ENCODE measurements around the gene ARSB.
"Not testable (repeated sequence)": the region's sequence is repeated elsewhere in the genome, so short reads cannot be mapped to it uniquely, and the experiment has no call there.

Gene ARSB

GRCh38 chr5:78995521-78996007, 10.5 kb upstream of the ARSB start:
- no peak for DNase-seq

DNA sequence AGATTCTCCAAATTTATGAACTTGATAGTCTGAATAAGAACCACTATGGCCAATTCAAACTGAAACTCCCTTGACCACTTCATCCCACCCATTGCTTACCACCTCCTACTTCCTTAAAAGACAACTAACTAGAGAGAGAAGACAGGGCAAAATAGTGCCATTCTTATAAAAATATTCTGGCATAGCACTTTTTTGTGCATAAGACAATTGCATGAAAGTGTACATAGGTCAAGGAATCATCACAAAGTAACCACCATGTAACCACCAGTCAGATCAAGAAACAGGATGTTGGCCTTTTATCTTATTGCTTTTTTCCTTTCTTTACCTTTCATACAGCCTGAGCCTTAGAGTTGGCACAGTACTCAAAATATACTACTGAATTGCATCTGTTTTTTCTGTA, 8.1 kb upstream of the ARSB start:
- DNase-seq: no peak

DNA sequence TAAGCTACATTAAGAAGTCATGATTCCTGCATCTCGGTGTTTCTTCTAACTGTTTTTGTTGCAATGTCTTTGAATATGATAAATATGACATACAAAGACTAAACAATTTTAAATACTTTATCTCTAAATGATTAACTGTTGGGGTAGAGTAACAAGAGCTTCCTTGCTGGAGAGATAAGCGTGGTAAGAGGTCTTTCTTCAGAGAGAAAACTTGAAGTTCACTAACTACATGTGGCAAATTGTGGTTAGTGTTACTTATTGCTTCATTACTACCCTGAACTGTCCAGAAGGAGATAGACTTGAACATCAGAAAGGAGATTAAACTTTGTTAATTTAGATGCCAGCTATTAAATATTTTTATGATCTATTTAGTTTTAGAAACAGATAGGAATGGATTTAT, 7.0 kb upstream of the ARSB start:
- DNase-seq: no peak

- DNase-seq: no peak
Observed at GRCh38 chr5:78989080-78989479, 4.0 kb upstream of the ARSB start.

- peak in 16 of 58 donors; percentile 11 to 63 (median 29) for DNase-seq
Observed at GRCh38 chr5:78985725-78986223, 664 bp upstream of the ARSB start.

- DNase-seq: peak; percentile 24 to 90 (median 80)
Observed at GRCh38 chr5:78984439-78985115, 533 bp downstream of the ARSB start.

DNA sequence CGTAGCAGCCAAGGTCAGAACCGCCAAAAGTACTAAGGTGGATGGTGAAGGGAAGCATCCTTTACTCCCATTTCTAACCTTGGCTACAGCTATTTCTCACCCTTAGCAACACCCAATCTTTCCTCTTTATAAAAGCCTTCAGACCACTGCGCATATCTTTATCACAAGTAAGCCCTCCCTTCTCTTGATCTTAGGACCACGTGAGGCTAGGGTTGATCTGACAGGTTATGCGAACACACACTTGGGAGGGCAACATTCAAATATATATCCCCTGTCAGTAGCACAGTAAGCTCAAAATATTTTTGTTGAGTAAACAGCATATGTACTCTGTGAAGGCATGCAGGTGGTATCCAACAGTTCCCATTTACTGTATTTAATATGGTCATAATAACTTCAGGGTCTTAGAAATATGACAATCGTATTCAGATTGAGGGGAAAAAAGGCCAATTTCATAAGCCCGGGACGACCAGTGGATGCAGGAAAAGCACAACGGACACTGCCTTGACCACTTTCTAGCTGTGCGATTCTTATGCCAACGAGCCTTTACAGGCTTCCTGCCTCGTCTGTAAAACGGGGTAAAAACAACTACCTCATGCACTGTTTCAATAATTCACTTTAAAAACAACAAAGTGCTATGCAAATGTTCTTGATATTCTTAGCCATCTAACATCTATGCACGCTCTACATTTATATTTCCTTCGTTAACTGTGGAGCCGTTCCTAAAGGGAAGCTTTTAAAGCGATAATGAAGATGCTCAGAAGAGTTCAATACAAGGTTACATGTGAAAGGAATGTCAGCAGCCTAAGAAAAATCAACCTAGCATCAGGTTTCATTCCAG, 1.3 kb downstream of the ARSB start:
- DNase-seq: peak in 2 of 58 donors; percentile 12 to 26

GRCh38 chr5:78983194-78983593, 1.9 kb downstream of the ARSB start:
- DNase-seq: not testable (repeated sequence)

- no peak for DNase-seq
Observed at GRCh38 chr5:78979909-78980308, 5.2 kb downstream of the ARSB start.

GRCh38 chr5:78979117-78979742, 5.9 kb downstream of the ARSB start:
- DNase-seq: no peak

DNA sequence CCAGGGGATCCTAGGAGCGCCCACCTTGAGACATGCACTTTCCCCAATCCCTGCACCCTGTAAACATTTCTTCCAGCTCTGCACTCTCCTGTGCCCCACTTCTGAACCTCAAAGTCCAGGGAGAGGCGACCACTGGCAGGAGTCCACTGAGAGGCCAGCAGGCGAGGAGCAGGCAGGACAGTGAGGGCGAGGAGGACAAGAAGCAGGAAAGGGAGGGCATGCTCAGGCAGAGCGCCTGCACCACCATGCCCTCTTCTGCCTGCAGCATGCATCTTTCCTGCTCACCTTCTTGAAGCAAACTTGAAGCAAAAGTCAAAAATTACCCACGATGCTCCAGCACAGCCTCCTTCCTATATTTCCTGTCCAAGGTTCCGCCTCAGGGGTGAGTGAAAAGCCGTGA, 10.1 kb downstream of the ARSB start:
- DNase-seq: no peak

GRCh38 chr5:78974601-78975000, 10.5 kb downstream of the ARSB start:
- no peak for DNase-seq

- peak in 44 of 58 donors; percentile 8 to 76 (median 44) for DNase-seq
Observed at GRCh38 chr5:78974011-78974410, 11.1 kb downstream of the ARSB start.

DNA sequence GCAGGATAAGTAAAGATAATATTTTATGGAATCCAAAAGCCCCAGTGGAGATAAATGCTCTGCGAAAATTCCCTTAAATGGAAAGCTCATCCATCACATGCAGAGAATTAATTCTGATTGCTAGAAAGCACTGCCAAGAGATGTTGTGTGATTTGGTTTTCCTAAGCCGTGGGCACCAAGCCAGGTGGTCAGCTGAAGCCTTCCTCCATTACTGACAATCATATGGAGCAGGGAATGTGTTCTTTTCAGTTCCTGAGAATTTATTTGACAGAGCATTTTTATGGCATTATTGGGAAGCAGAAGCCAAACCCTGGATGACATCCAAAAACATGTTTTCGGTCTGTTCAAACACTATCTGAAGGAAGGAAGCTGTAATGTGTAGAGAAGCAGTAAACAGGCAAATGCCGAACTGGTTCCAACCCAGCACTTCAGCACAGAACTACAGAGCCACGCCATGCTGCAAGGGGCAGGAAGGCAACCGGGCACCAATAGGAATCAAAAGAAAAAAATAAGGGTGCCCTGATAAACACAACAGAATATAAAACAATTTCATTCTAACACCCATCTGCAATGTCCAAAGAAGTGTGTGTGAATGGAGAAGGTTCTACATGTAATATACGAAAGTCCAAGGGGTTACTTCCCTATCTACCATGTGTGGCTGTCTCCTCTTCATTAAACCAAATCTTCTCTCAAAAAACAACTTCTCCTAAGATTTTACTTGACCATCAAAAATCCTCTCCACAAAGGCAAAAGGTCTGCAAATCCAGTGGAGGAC, 12.3 kb downstream of the ARSB start:
- DNase-seq: peak in 18 of 58 donors; percentile 1 to 73 (median 16)

DNA sequence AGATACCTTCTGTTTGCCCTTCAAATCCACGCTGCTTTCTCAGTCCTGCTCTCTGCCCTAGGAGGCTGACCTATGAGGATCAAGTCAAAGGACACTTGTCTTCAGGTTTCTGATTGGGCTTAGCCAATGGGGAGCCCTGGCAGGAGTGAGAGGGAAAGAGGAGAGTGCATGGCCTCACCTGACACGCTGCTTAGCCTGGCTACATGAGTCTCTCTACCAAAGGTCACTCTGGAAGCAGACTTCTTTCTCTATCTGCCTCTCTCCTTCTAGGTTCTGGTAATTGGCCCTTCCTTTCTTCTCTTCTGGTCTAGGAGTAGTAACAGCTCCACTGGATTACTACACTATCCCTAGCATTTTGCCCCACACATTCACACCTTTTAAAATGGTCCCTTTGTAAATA, 13.1 kb downstream of the ARSB start:
- DNase-seq: no peak

GRCh38 chr5:78968781-78969180, 16.3 kb downstream of the ARSB start:
- no peak for DNase-seq

GRCh38 chr5:78964889-78965288, 20.2 kb downstream of the ARSB start:
- DNase-seq: peak in 3 of 58 donors; percentile 12 to 71 (median 58)

DNA sequence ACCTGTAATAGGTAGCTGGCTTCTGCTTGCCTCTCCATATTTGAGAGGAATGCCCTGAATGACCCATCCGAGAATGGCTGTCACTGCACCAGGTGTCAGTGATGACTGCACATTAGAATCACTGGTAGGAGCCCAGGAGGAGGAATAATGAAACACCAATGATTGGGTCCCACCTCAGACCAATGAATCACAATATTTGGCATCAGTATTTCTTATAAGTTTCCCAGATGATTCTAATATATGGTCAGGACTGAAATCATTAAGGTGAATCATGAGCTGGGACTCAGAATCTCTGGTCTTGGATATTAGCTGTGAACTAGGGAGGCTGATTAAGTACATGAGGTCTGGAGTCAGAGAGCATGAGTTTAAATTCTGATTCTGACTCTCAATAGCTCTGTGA, 23.4 kb downstream of the ARSB start:
- no peak for DNase-seq

GRCh38 chr5:78959767-78960166, 25.3 kb downstream of the ARSB start:
- no peak for DNase-seq

GRCh38 chr5:78958672-78959445, 26.3 kb downstream of the ARSB start:
- DNase-seq: peak in 2 of 58 donors; percentile 18 to 24

Data from anterior cingulate cortex (tissue), 58 donors.